NCI-H2107 treated with DMSO at 0.1 percent for 48 hours (cell line): ENCODE measurements around the gene ADSS1.

ENCODE experiments used
- DNase-seq: peaks from one replicate; lab custom pipeline; 2025; ENCODE audit not compliant: unreplicated experiment; lab: John Stamatoyannopoulos, UW

ADSS1 gene

GRCh38 chr14:104781271-104782077 is 57.4 kb downstream of the ADSS1 start:
- no peak for DNase-seq

GRCh38 chr14:104782086-104782807 is 58.2 kb downstream of the ADSS1 start:
- no peak for DNase-seq

GRCh38 chr14:104782808-104783139 is 58.7 kb downstream of the ADSS1 start:
- DNase-seq, result no peak

GRCh38 chr14:104783484-104784217 is 59.6 kb downstream of the ADSS1 start:
- no peak for DNase-seq

GRCh38 chr14:104784218-104784568 is 60.2 kb downstream of the ADSS1 start:
- no peak for DNase-seq

- no peak for DNase-seq
Measured at GRCh38 chr14:104784846-104785707, 61.0 kb downstream of the ADSS1 start.

GRCh38 chr14:104785708-104786080 is 61.7 kb downstream of the ADSS1 start:
- DNase-seq, result no peak

GRCh38 chr14:104786091-104786586 is 62.1 kb downstream of the ADSS1 start:
- DNase-seq, result no peak

- no peak for DNase-seq
Measured at GRCh38 chr14:104786726-104787675, 63.0 kb downstream of the ADSS1 start.

GRCh38 chr14:104787736-104788135 is 63.7 kb downstream of the ADSS1 start:
- no peak for DNase-seq

- peak; percentile 56 for DNase-seq
Measured at GRCh38 chr14:104788161-104788818, 64.3 kb downstream of the ADSS1 start.

- DNase-seq, result no peak
Measured at GRCh38 chr14:104788873-104789663, 65.0 kb downstream of the ADSS1 start.

- no peak for DNase-seq
Measured at GRCh38 chr14:104789752-104790743, 66.0 kb downstream of the ADSS1 start.

GRCh38 chr14:104791425-104791824 is 67.4 kb downstream of the ADSS1 start:
- DNase-seq, result no peak

GRCh38 chr14:104792101-104792884 is 68.3 kb downstream of the ADSS1 start:
- DNase-seq, result no peak

GRCh38 chr14:104792945-104793702 is 69.1 kb downstream of the ADSS1 start:
- no peak for DNase-seq
